Lung (tissue), 12 donors: ENCODE measurements around the gene POU5F2. TPM values are rescaled to one million over a fixed set of nuclear protein-coding genes. Genes with fewer than 3 reads are reported as not detected.

ENCODE experiments used
- ATAC-seq: fragments of 200-7000 bp; cut with Tn5 transposase; one replicate; pipeline ENCODE4 v1.9.1; 2020; ENCODE audit warnings: moderate number of reproducible peaks; ENCODE audit not compliant: insufficient read depth, low FRiP score
- DNase-seq, 3 donors: peaks; one replicate each; pipeline ENCODE4 v3.0.0-alpha.2; 2013 to 2017
- H3K27ac ChIP-seq, 2 donors: one replicate each; pipeline ENCODE4 v1.5.1; 2013; ENCODE audit warnings: mild to moderate bottlenecking in 2 of 2, moderate library complexity in 2 of 2, control low read depth in 1 of 2, inconsistent platforms in 1 of 2, low read depth in 1 of 2, low read length in 1 of 2
- H3K27me3 ChIP-seq, 3 donors: one replicate each; pipeline ENCODE4 v1.5.1; 2013; ENCODE audit warnings: low read length in 2 of 3; ENCODE audit not compliant: control insufficient read depth in 3 of 3, insufficient read depth in 3 of 3
- H3K36me3 ChIP-seq, 4 donors: one replicate each; pipeline ENCODE4 v1.5.1; 2013; ENCODE audit warnings: low read length in 4 of 4, mild to moderate bottlenecking in 1 of 4, moderate library complexity in 1 of 4; ENCODE audit not compliant: control insufficient read depth in 4 of 4, insufficient read depth in 4 of 4
- H3K4me1 ChIP-seq, 5 donors: one replicate each; pipeline ENCODE4 v1.5.1; 2013; ENCODE audit warnings: low read length in 5 of 5, mild to moderate bottlenecking in 2 of 5, moderate library complexity in 1 of 5; ENCODE audit not compliant: control insufficient read depth in 5 of 5, insufficient read depth in 5 of 5
- H3K4me3 ChIP-seq: one replicate; pipeline ENCODE4 v1.5.1; 2013; ENCODE audit warnings: mild to moderate bottlenecking, control low read depth, moderate library complexity
- H3K9ac ChIP-seq, 2 donors: one replicate each; pipeline ENCODE4 v1.5.1; 2013; ENCODE audit warnings: low read length in 2 of 2, control low read depth in 1 of 2; ENCODE audit not compliant: insufficient read depth in 1 of 2
- H3K9me3 ChIP-seq, 4 donors: one replicate each; pipeline ENCODE4 v1.5.1; 2013; ENCODE audit warnings: low read length in 3 of 4, mild to moderate bottlenecking in 1 of 4, moderate library complexity in 1 of 4; ENCODE audit not compliant: control insufficient read depth in 4 of 4, insufficient read depth in 3 of 4
- CTCF ChIP-seq: IDR thresholded peaks from 2 replicates; pipeline ENCODE4 v1.5.1; 2012; ENCODE audit warnings: mild to moderate bottlenecking; ENCODE audit errors: control extremely low read depth, extremely low read depth
- WGBS, 2 donors: extraction: QIAGEN DNeasy Blood & Tissue Kit; methylation state at CpG; one replicate each; pipeline ENCODE4 v1.1.7; 2013; 5-methylcytosine and 5-hydroxymethylcytosine counted together
- polyA plus RNA-seq, 2 donors: library from polyadenylated mRNA; stranded (reverse); fragments of 200-250 nt; gene quantifications; one replicate each; pipeline ENCODE4 v1.2.1, GENCODE V29; 2013
- total RNA-seq, 2 donors: library from RNA; depleted of rRNA in 1 of 2; stranded (reverse); fragments of >200 nt in 1 of 2; gene quantifications; one replicate each; pipeline ENCODE4 v1.2.1, GENCODE V29; 2014 to 2021
- donor health status: control.
- donor health status: control.
- donor health status: Bipolar disorder and iron deficiency.
- donor health status: healthy.
- donor health status: DM: yes; HTN: yes; CAD: no.

Gene POU5F2
- total and polyA plus RNA-seq, 4 donors = 0.02 to 8.6 (median 1.1) TPM

GRCh38 chr5:93756372-93756771, 15.0 kb upstream of the POU5F2 start:
- DNase-seq = no peak
- Histone ChIP-seq H3K4me1 (peaks cover 0 to 3% (median 0%) of the 10 kb centered on the region in 5 donors), H3K27me3 (no peaks in the 10 kb centered on the region), H3K9ac (no peak overlapping the region), H3K27ac (no peak overlapping the region), H3K36me3 (peaks cover 0 to 1% (median 0%) of the 10 kb centered on the region in 4 donors), H3K4me3 (no peak overlapping the region), H3K9me3 (peaks cover 0 to 7% (median 0%) of the 10 kb centered on the region in 4 donors)
- no peak for ATAC-seq
- 93 to 98% methylated on average over 5 of the region's 5 CpGs for WGBS, 2 donors
- no peak for TF ChIP-seq CTCF

- DNase-seq (no peak), ATAC-seq (no peak)
- Histone ChIP-seq H3K27ac (no peak overlapping the region), H3K4me1 (peaks cover 0 to 3% (median 0%) of the 10 kb centered on the region in 5 donors), H3K27me3 (no peaks in the 10 kb centered on the region), H3K9ac (no peak overlapping the region), H3K36me3 (peaks cover 0 to 1% (median 0%) of the 10 kb centered on the region in 4 donors), H3K4me3 (no peak overlapping the region), H3K9me3 (peaks cover 0 to 2% (median 0%) of the 10 kb centered on the region in 4 donors)
- TF ChIP-seq CTCF = no peak
- WGBS, 2 donors = 94 to 97% methylated on average over 10 of the region's 10 CpGs
These were observed 14.3 kb upstream of the POU5F2 start for GRCh38 chr5:93755716-93756115.

GRCh38 chr5:93748875-93749397, 7.5 kb upstream of the POU5F2 start:
- no peak overlapping the region for H3K4me3 ChIP-seq
- no peak overlapping the region for H3K27ac ChIP-seq
- DNase-seq (no peak), ATAC-seq (no peak)
- no peaks in the 10 kb centered on the region for H3K9me3 ChIP-seq
- WGBS, 2 donors = 92 to 97% methylated on average over 1 of the region's 1 CpG
- no peaks in the 10 kb centered on the region for H3K27me3 ChIP-seq
- H3K36me3 ChIP-seq = no peaks in the 10 kb centered on the region
- no peak for TF ChIP-seq CTCF
- peaks cover 0 to 2% (median 0%) of the 10 kb centered on the region in 5 donors for H3K4me1 ChIP-seq
- H3K9ac ChIP-seq = no peak overlapping the region
